ENCODE results near the gene BRD9. TPM values are rescaled to one million over a fixed set of nuclear protein-coding genes. Genes with fewer than 3 reads are reported as not detected.
"Not testable (repeated sequence)": the region's sequence is repeated elsewhere in the genome, so short reads cannot be mapped to it uniquely, and the experiment has no call there.

The BRD9 gene
- total RNA-seq, 4 donors from 2014 or later = 22.3 to 38.5 (median 28.4) TPM

- Histone ChIP-seq H3K4me3 (no peak overlapping the region), H3K27ac (no peak overlapping the region), H3K4me1 (peaks cover 0 to 22% (median 6%) of the 10 kb centered on the region in 3 donors), H3K27me3 (no peaks in the 10 kb centered on the region), H3K9me3 (no peaks in the 10 kb centered on the region), H3K36me3 (no peaks in the 10 kb centered on the region)
- 88 to 91% methylated on average over 4 to 6 of the region's 19 CpGs for WGBS, 2 donors (ENCODE audit: low coverage in 1 of 2)
- ATAC-seq = no peak
- TF ChIP-seq CTCF (IDR thresholded peaks at IDR 0.05) (no peak), POLR2AphosphoS5 (IDR thresholded peaks at IDR 0.05) (no peak), EP300 (IDR thresholded peaks at IDR 0.05) (no peak), POLR2A (IDR thresholded peaks at IDR 0.05) (no peak)
Measured at GRCh38 chr5:936149-937144, 43.8 kb upstream of the BRD9 start.

GRCh38 chr5:935510-936084, 43.0 kb upstream of the BRD9 start:
- Histone ChIP-seq H3K4me1 (peaks cover 0 to 22% (median 6%) of the 10 kb centered on the region in 3 donors), H3K27me3 (no peaks in the 10 kb centered on the region), H3K4me3 (no peak overlapping the region), H3K9me3 (no peaks in the 10 kb centered on the region), H3K27ac (no peak overlapping the region), H3K36me3 (no peaks in the 10 kb centered on the region)
- TF ChIP-seq EP300 (IDR thresholded peaks at IDR 0.05) (no peak), CTCF (IDR thresholded peaks at IDR 0.05) (no peak), POLR2AphosphoS5 (IDR thresholded peaks at IDR 0.05) (no peak), POLR2A (IDR thresholded peaks at IDR 0.05) (no peak)
- ATAC-seq = no peak
- 74 to 77% methylated on average over 4 to 5 of the region's 5 CpGs for WGBS, 2 donors (ENCODE audit: low coverage in 1 of 2)

GRCh38 chr5:934381-934967, 41.9 kb upstream of the BRD9 start:
- H3K27ac ChIP-seq, H3K36me3 ChIP-seq, H3K4me3 ChIP-seq, H3K27me3 ChIP-seq, ATAC-seq, H3K9me3 ChIP-seq: not testable (repeated sequence)
- WGBS, 2 donors (ENCODE audit: low coverage in 1 of 2) = 80 to 82% methylated on average over 1 to 3 of the region's 3 CpGs
- H3K4me1 ChIP-seq = peaks cover 0 to 22% (median 6%) of the 10 kb centered on the region in 3 donors
- peak in 1 of 4 experiments; percentile 24 for TF ChIP-seq CTCF (IDR thresholded peaks at IDR 0.05)

- not testable (repeated sequence) for H3K27me3 ChIP-seq, H3K36me3 ChIP-seq, H3K4me3 ChIP-seq, H3K9me3 ChIP-seq, ATAC-seq
- Histone ChIP-seq H3K4me1 (peaks cover 0 to 22% (median 6%) of the 10 kb centered on the region in 3 donors), H3K27ac (peak overlapping the region in 2 of 4 donors; percentile 73 to 76)
Measured at GRCh38 chr5:933951-934350, 41.4 kb upstream of the BRD9 start.

GRCh38 chr5:933251-933861, 40.8 kb upstream of the BRD9 start:
- TF ChIP-seq CTCF (IDR thresholded peaks at IDR 0.05) = no peak
- TF ChIP-seq POLR2A (IDR thresholded peaks at IDR 0.05) = no peak
- no peak for TF ChIP-seq POLR2AphosphoS5 (IDR thresholded peaks at IDR 0.05)
- TF ChIP-seq EP300 (IDR thresholded peaks at IDR 0.05) = no peak
- Histone ChIP-seq H3K27me3 (no peaks in the 10 kb centered on the region), H3K36me3 (no peaks in the 10 kb centered on the region), H3K27ac (peak overlapping the region in 3 of 4 donors; percentile 73 to 83 (median 76)), H3K4me3 (no peak overlapping the region), H3K9me3 (no peaks in the 10 kb centered on the region), H3K4me1 (peaks cover 0 to 22% (median 6%) of the 10 kb centered on the region in 3 donors)
- WGBS, 2 donors (ENCODE audit: low coverage in 1 of 2) = 67 to 81% methylated on average over 3 of the region's 3 CpGs
- ATAC-seq = no peak

Measured in gastroesophageal sphincter (tissue), 4 donors.